PFSK-1 (cell line): ENCODE measurements around the gene CISTR.

Source experiments
- FOXP2 ChIP-seq: optimal IDR thresholded peaks from 2 replicates; pipeline ENCODE3; 2011; ENCODE audit warnings: borderline replicate concordance, control low read depth, inconsistent platforms; ENCODE audit not compliant: insufficient read depth; ENCODE audit errors: extremely low read length, extremely low read depth
- POLR2AphosphoS5 ChIP-seq: IDR thresholded peaks from 2 replicates; pipeline ENCODE4 v1.6.1; 2012; ENCODE audit warnings: low read depth, mild to moderate bottlenecking, control low read depth, low read length, moderate library complexity
- REST ChIP-seq, 2 experiments: IDR thresholded peaks; 2 replicates each; pipeline versions ENCODE4 v1.6.1 to v1.8.0; 2011 to 2012; ENCODE audit warnings: low read depth in 2 of 2, low read length in 2 of 2, control low read depth in 1 of 2, inconsistent platforms in 1 of 2, mild to moderate bottlenecking in 1 of 2, moderate library complexity in 1 of 2; ENCODE audit not compliant: insufficient read depth in 1 of 2
- SIN3A ChIP-seq: IDR thresholded peaks from 2 replicates; pipeline ENCODE4 v1.6.1; 2012; ENCODE audit warnings: mild to moderate bottlenecking, low read length, moderate library complexity, borderline replicate concordance; ENCODE audit not compliant: insufficient read depth
- TAF1 ChIP-seq: IDR thresholded peaks from 2 replicates; pipeline ENCODE4 v1.6.1; 2012; ENCODE audit warnings: low read length, control low read depth, borderline replicate concordance; ENCODE audit not compliant: insufficient read depth

Gene CISTR

GRCh38 chr12:53756300-53757100 is 4.7 kb upstream of the CISTR start:
- no peak for TF ChIP-seq TAF1
- no peak for TF ChIP-seq POLR2AphosphoS5
- TF ChIP-seq REST (IDR thresholded peaks at IDR 0.05; ENCODE audit: insufficient read depth in 1 of 2, low read depth in 2 of 2, low read length in 2 of 2), result no peak
- TF ChIP-seq FOXP2, result no peak
- TF ChIP-seq SIN3A, result no peak

GRCh38 chr12:53755893-53756292 is 4.1 kb upstream of the CISTR start:
- no peak for TF ChIP-seq REST (IDR thresholded peaks at IDR 0.05; ENCODE audit: insufficient read depth in 1 of 2, low read depth in 2 of 2, low read length in 2 of 2)
- TF ChIP-seq POLR2AphosphoS5, result no peak
- no peak for TF ChIP-seq SIN3A
- no peak for TF ChIP-seq FOXP2
- TF ChIP-seq TAF1, result no peak

- TF ChIP-seq SIN3A (no peak), FOXP2 (no peak), REST (IDR thresholded peaks at IDR 0.05; ENCODE audit: insufficient read depth in 1 of 2, low read depth in 2 of 2, low read length in 2 of 2) (no peak), TAF1 (no peak), POLR2AphosphoS5 (no peak)
These were observed 3.7 kb upstream of the CISTR start for GRCh38 chr12:53755451-53755891.

GRCh38 chr12:53754633-53755264 is 3.0 kb upstream of the CISTR start:
- TF ChIP-seq POLR2AphosphoS5, result no peak
- no peak for TF ChIP-seq SIN3A
- TF ChIP-seq REST (IDR thresholded peaks at IDR 0.05; ENCODE audit: insufficient read depth in 1 of 2, low read depth in 2 of 2, low read length in 2 of 2), result no peak
- no peak for TF ChIP-seq FOXP2
- no peak for TF ChIP-seq TAF1
